SK-N-SH (cell line): ENCODE data around the gene INPP5A. TPM values are rescaled to one million over a fixed set of nuclear protein-coding genes. Genes with fewer than 3 reads are reported as not detected.

ENCODE experiments used
- CTCF ChIA-PET: fragments of 300-600, 350-600 bp; formaldehyde crosslinking; extraction: SDS; loops from one replicate; lab custom pipeline; 2021; lab: Yijun Ruan, JAX
- POLR2A ChIA-PET: fragments of 350-600 bp; sonication (Branson Sonifier 250); formaldehyde crosslinking; extraction: SDS; loops from one replicate; lab custom pipeline; 2020; ENCODE audit warnings: antibody characterized with exemption, inconsistent platforms; lab: Yijun Ruan, JAX
- DNase-seq: peaks from one replicate; pipeline ENCODE4 v3.0.0; 2012
- H2AFZ ChIP-seq: fragments of 200-600 bp; sonication (generic); 2 replicates; pipeline ENCODE4 v1.8.1; 2016; ENCODE audit warnings: antibody characterized with exemption, mild to moderate bottlenecking, low read depth
- H3F3A ChIP-seq: fragments of 200-600 bp; sonication (generic); replicated peaks from 2 replicates; pipeline ENCODE3; 2016; ENCODE audit warnings: antibody characterized with exemption, mild to moderate bottlenecking; ENCODE audit not compliant: insufficient read depth
- H3K27ac ChIP-seq, 2 experiments: fragments of 200-500 bp in 1 of 2; fragments of 200-600 bp in 1 of 2; sonication (Bioruptor generic) in 1 of 2; sonication (generic), shearing (Covaris generic) in 1 of 2; 2 replicates each; pipeline versions ENCODE4 v1.5.1 to v1.6.1; 2014 to 2016; ENCODE audit warnings: low read depth in 2 of 2, inconsistent platforms in 1 of 2, low read length in 1 of 2, mild to moderate bottlenecking in 1 of 2, mixed read lengths in 1 of 2
- H3K27me3 ChIP-seq: fragments of 200-600 bp; sonication (generic), shearing (Covaris generic); 2 replicates; pipeline ENCODE4 v1.6.1; 2016; ENCODE audit warnings: mixed run types; ENCODE audit not compliant: insufficient read depth
- H3K36me3 ChIP-seq, 2 experiments: fragments of 200-500 bp in 1 of 2; fragments of 200-600 bp in 1 of 2; sonication (Bioruptor generic) in 1 of 2; sonication (generic) in 1 of 2; replicated peaks in 1 of 2; 2 replicates each; pipeline versions ENCODE3 to v1.5.1; 2014 to 2016; ENCODE audit warnings: low read length in 1 of 2, mild to moderate bottlenecking in 1 of 2; ENCODE audit not compliant: insufficient read depth in 2 of 2, control insufficient read depth in 1 of 2
- H3K4me1 ChIP-seq, 2 experiments: fragments of 200-500 bp in 1 of 2; fragments of 200-600 bp in 1 of 2; sonication (Bioruptor generic) in 1 of 2; sonication (generic), shearing (Covaris generic) in 1 of 2; 2 replicates each; pipeline versions ENCODE4 v1.5.1 to v1.6.1; 2014 to 2016; ENCODE audit warnings: low read depth in 1 of 2, low read length in 1 of 2, mixed run types in 1 of 2; ENCODE audit not compliant: insufficient read depth in 2 of 2, control insufficient read depth in 1 of 2
- H3K4me2 ChIP-seq: fragments of 200-600 bp; sonication (generic), shearing (Covaris generic); 2 replicates; pipeline ENCODE4 v1.6.1; 2017; ENCODE audit warnings: mixed run types
- H3K4me3 ChIP-seq, 2 experiments: fragments of 200-500 bp in 1 of 2; fragments of 200-600 bp in 1 of 2; sonication (Bioruptor generic) in 1 of 2; sonication (generic), shearing (Covaris generic) in 1 of 2; 2 replicates each; pipeline versions ENCODE4 v1.5.1 to v1.8.1; 2014 to 2016; ENCODE audit warnings: low read depth in 2 of 2, inconsistent platforms in 1 of 2, low read length in 1 of 2, mild to moderate bottlenecking in 1 of 2, mixed read lengths in 1 of 2, moderate library complexity in 1 of 2
- H3K79me2 ChIP-seq: fragments of 200-600 bp; sonication (generic); 2 replicates; pipeline ENCODE4 v1.8.1; 2017; ENCODE audit warnings: mild to moderate bottlenecking; ENCODE audit not compliant: insufficient read depth
- H3K9ac ChIP-seq: fragments of 200-600 bp; sonication (generic); 2 replicates; pipeline ENCODE4 v1.6.1; 2017; ENCODE audit warnings: mixed run types
- H3K9me2 ChIP-seq: fragments of 200-600 bp; sonication (generic); 2 replicates; pipeline ENCODE4 v1.6.1; 2017; ENCODE audit warnings: mixed run types
- H3K9me3 ChIP-seq: fragments of 200-600 bp; sonication (generic); 2 replicates; pipeline ENCODE4 v1.6.1; 2017; ENCODE audit warnings: mixed run types, mild to moderate bottlenecking, moderate library complexity
- H4K20me1 ChIP-seq: fragments of 200-600 bp; sonication (generic); 2 replicates; pipeline ENCODE4 v1.6.1; 2017; ENCODE audit warnings: mild to moderate bottlenecking, mixed run types; ENCODE audit not compliant: insufficient read depth
- CTCF ChIP-seq: fragments of 200-600 bp; sonication (generic); IDR thresholded peaks from 2 replicates; pipeline ENCODE4 v1.6.1; 2017; ENCODE audit warnings: antibody characterized with exemption, mild to moderate bottlenecking, moderate library complexity
- ELF1 ChIP-seq: IDR thresholded peaks from 2 replicates; pipeline ENCODE4 v1.4.0; 2012
- EZH2phosphoT487 ChIP-seq: fragments of 200-600 bp; sonication (generic); IDR thresholded peaks from 2 replicates; pipeline ENCODE4 v1.6.1; 2017; ENCODE audit warnings: low read depth, mixed run types, mild to moderate bottlenecking, antibody characterized with exemption, moderate library complexity, borderline replicate concordance
- FOXJ3 ChIP-seq: sonication (generic); formaldehyde crosslinking; IDR thresholded peaks from 2 replicates; pipeline ENCODE4 v1.5.1; 2020; ENCODE audit warnings: mild to moderate bottlenecking, missing genetic modification reagents
- GATA2 ChIP-seq: sonication (generic); formaldehyde crosslinking; IDR thresholded peaks from 2 replicates; pipeline ENCODE4 v1.5.0; 2020; ENCODE audit warnings: mild to moderate bottlenecking, missing genetic modification reagents
- IRF3 ChIP-seq: fragments of 150-350 bp; IDR thresholded peaks from 2 replicates; pipeline ENCODE4 v1.6.1; 2016; ENCODE audit warnings: mild to moderate bottlenecking, low read depth, low read length
- MAX ChIP-seq: IDR thresholded peaks from 2 replicates; pipeline ENCODE4 v1.4.0; 2012; ENCODE audit warnings: low read depth
- MEF2A ChIP-seq: IDR thresholded peaks from 2 replicates; pipeline ENCODE4 v1.4.0; 2012; ENCODE audit warnings: low read depth, borderline replicate concordance
- PBX3 ChIP-seq: IDR thresholded peaks from 2 replicates; pipeline ENCODE4; 2012
- POLR2AphosphoS5 ChIP-seq: IDR thresholded peaks from 2 replicates; pipeline ENCODE4 v1.6.1; 2012; ENCODE audit warnings: low read depth, low read length
- RFX5 ChIP-seq: IDR thresholded peaks from 2 replicates; pipeline ENCODE4 v1.6.1; 2012; ENCODE audit warnings: mild to moderate bottlenecking, improper control_type of control experiment, low read length
- SIN3A ChIP-seq: IDR thresholded peaks from 2 replicates; pipeline ENCODE4 v1.6.1; 2012; ENCODE audit warnings: low read depth, mild to moderate bottlenecking, low read length, moderate library complexity, borderline replicate concordance
- TCF12 ChIP-seq: IDR thresholded peaks from 2 replicates; pipeline ENCODE4 v1.4.0; 2012
- WGBS: methylation state at CpG from one replicate; pipeline ENCODE4 v1.1.6; 2017; ENCODE audit warnings: low lambda C conversion rate; 5-methylcytosine and 5-hydroxymethylcytosine counted together
- polyA plus RNA-seq, 3 experiments: library from polyadenylated mRNA; depleted of rRNA; stranded (reverse); fragments of >200 nt; gene quantifications; 2 replicates each; pipeline ENCODE4 v1.2.3, GENCODE V29; 2012
- TF ChIP-seq, protein P1 (sequence below): IDR thresholded peaks from 2 replicates; pipeline ENCODE4 v1.4.0; 2012; ENCODE audit warnings: low read depth, borderline replicate concordance

Gene INPP5A
- polyA plus RNA-seq, 1 of the 3 experiments (the other 2 are of a cell fraction), result 12.0 TPM

GRCh38 chr10:132657748-132658147 is 120.2 kb downstream of the INPP5A start:
- CTCF ChIA-PET, result interaction anchor here (0.7 to 4.6 kb wide), 5 partner anchors 9 to 199 kb away, joined by 3 to 42 read pairs (median 3); no protein-coding TSS in a partner anchor
- H2AFZ ChIP-seq, result no peak overlapping the region
- peaks cover 0 to 4% of the 10 kb centered on the region in 2 experiments for H3K36me3 ChIP-seq
- H3K9me2 ChIP-seq, result no peaks in the 10 kb centered on the region
- no peaks in the 10 kb centered on the region for H3K27me3 ChIP-seq
- no peak overlapping the region for H3K27ac ChIP-seq
- no peak overlapping the region for H3K4me3 ChIP-seq
- H3K79me2 ChIP-seq, result no peaks in the 10 kb centered on the region
- POLR2A ChIA-PET, result no interaction called here
- no peak overlapping the region for H3K4me2 ChIP-seq
- no peak for DNase-seq
- H3K9me3 ChIP-seq, result no peaks in the 10 kb centered on the region
- H3K9ac ChIP-seq, result no peak overlapping the region
- peaks cover 0 to 31% of the 10 kb centered on the region in 2 experiments; a peak in 1 of 4 replicates for H3K4me1 ChIP-seq
- TF ChIP-seq EZH2phosphoT487 (no peak), MAX (no peak), GATA2 (CRISPR knock-in tag) (no peak), MEF2A (no peak), CTCF (no peak), ELF1 (no peak), RFX5 (no peak), FOXJ3 (CRISPR knock-in tag) (no peak)
- TF ChIP-seq, protein P1, sequence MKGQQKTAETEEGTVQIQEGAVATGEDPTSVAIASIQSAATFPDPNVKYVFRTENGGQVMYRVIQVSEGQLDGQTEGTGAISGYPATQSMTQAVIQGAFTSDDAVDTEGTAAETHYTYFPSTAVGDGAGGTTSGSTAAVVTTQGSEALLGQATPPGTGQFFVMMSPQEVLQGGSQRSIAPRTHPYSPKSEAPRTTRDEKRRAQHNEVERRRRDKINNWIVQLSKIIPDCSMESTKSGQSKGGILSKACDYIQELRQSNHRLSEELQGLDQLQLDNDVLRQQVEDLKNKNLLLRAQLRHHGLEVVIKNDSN, result no peak
- peaks cover 5% of the 10 kb centered on the region; the same call in 1 of the 2 replicates for H4K20me1 ChIP-seq
- no peaks in the 10 kb centered on the region for H3F3A ChIP-seq
- WGBS, result 89% methylated on average over 16 of the region's 16 CpGs

DNA sequence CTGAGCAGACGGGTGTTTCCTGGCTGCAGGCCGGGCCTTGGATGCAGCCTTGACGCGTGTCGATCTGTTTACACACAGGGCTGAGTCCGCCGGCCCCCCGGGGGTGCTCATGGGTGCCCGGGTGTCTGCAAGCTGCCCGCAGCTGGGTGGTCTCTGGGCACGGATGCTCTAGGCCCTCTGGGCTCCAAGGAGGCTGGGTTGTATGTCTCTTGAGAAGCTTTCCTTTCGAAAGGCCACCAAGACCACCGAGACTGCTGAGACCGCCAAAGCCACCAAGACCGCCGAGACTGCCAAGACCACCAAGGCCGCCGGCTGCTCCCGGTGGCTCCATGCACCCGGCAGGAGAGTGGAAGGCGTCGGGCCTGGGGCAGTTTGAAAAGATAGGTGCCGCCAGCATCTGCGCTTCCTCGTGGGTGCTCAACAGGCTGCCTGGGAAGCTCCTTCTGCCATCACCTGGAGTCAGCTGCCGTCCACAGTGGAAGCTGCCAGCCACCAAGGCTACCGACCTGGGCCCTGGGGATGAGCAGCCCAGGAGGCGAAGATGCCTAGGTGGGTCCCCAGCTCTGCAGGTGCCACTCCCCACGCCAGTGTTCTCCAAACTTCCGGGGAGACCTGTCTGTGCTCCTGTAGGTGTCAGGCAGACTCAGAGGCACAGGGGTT is 121.1 kb downstream of the INPP5A start:
- peaks cover 5% of the 10 kb centered on the region; the same call in 1 of the 2 replicates for H4K20me1 ChIP-seq
- POLR2A ChIA-PET, result no interaction called here
- no peak overlapping the region for H3K9ac ChIP-seq
- H3K4me2 ChIP-seq, result no peak overlapping the region
- H3K9me3 ChIP-seq, result no peaks in the 10 kb centered on the region
- CTCF ChIA-PET, result interaction anchor here (1.2 to 1.4 kb wide), 3 partner anchors 10 to 466 kb away, joined by 3 to 4 read pairs (median 3); no protein-coding TSS in a partner anchor
- TF ChIP-seq TCF12 (no peak), SIN3A (no peak), IRF3 (no peak), POLR2AphosphoS5 (no peak), PBX3 (no peak), GATA2 (CRISPR knock-in tag) (no peak)
- TF ChIP-seq, all 33 proteins: peak for 0
- Histone ChIP-seq H3F3A (no peaks in the 10 kb centered on the region), H3K9me2 (no peaks in the 10 kb centered on the region), H3K79me2 (no peaks in the 10 kb centered on the region), H3K4me1 (peaks cover 0 to 31% of the 10 kb centered on the region in 2 experiments; a peak in 1 of 4 replicates), H3K4me3 (no peak overlapping the region), H3K36me3 (peaks cover 0 to 4% of the 10 kb centered on the region in 2 experiments), H3K27me3 (no peaks in the 10 kb centered on the region), H2AFZ (no peak overlapping the region), H3K27ac (no peak overlapping the region)
- 98% methylated on average over 16 of the region's 30 CpGs for WGBS
- no peak for DNase-seq
